A673 (cell line): ENCODE data around the gene HERC5.

Experiments used
- EZH2 ChIP-seq: fragments of 200-600 bp; sonication (generic); IDR thresholded peaks from 2 replicates; pipeline ENCODE4 v1.6.1; 2017; ENCODE audit warnings: borderline replicate concordance, low read depth, mild to moderate bottlenecking, mixed read lengths, antibody characterized with exemption, low read length; ENCODE audit not compliant: poor library complexity, severe bottlenecking
- TF ChIP-seq, protein P1 (sequence below): fragments of 300-800, 200-600 bp; sonication (generic); conservative IDR thresholded peaks from 2 replicates; pipeline ENCODE4 v1.5.1; 2017; ENCODE audit warnings: low read depth, mild to moderate bottlenecking, antibody characterized with exemption, low read length, moderate library complexity, mixed read lengths

DNA sequence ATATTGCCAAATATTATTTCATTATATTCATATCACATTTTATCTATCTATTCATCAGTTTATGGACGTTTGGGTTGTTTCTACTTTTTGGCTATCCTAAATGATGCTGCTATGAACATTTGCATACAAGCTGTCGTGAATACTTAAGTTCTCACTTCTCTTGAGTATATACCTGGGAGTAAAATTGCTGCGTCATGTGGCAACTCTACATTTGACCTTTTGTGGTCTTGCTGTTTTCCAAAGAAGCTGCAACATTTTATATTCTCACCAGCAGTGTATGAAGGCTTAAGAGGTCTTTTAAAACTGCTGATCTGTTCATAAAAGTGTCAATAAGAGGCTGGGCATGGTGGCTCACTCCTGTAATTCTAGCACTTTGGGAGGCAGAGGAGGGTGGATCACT is 60.9 kb downstream of the HERC5 start:
- TF ChIP-seq, protein P1, sequence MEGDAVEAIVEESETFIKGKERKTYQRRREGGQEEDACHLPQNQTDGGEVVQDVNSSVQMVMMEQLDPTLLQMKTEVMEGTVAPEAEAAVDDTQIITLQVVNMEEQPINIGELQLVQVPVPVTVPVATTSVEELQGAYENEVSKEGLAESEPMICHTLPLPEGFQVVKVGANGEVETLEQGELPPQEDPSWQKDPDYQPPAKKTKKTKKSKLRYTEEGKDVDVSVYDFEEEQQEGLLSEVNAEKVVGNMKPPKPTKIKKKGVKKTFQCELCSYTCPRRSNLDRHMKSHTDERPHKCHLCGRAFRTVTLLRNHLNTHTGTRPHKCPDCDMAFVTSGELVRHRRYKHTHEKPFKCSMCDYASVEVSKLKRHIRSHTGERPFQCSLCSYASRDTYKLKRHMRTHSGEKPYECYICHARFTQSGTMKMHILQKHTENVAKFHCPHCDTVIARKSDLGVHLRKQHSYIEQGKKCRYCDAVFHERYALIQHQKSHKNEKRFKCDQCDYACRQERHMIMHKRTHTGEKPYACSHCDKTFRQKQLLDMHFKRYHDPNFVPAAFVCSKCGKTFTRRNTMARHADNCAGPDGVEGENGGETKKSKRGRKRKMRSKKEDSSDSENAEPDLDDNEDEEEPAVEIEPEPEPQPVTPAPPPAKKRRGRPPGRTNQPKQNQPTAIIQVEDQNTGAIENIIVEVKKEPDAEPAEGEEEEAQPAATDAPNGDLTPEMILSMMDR: no peak
- no peak for TF ChIP-seq EZH2
